AG08395 (cell line): ENCODE measurements around the gene GABBR1.

Experiments used
- DNase-seq: peaks from one replicate; pipeline ENCODE4 v3.0.0; 2012; ENCODE audit warnings: mixed read lengths, low spot score

GABBR1 gene

DNA sequence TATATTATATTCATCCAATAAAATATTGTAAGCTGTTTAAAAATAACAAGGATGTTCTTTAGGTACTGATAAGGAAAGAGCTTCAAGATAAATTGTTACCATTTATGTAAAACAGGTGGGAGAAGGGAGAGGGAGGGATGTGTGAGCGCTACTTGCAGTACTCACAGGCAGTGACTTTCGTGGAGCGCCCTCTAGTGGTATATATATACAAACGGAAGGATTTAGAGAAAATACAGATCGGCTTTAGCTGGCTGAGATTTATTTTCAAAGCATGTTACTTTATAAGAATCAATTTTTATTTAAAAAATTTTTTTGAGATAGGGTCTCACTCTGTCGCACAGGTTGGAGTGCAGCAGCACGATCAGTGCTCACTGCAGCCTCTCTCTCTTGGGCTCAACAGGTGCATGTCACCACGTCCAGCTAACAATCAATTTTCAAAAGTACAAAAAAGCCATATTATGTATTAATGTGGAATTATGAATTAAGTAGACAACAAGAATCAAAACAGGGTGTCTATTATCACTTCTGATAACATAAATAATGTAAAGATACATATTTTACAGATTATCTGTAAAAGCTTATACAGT, 20.6 kb upstream of the GABBR1 start:
- DNase-seq: peak; percentile 67

DNA sequence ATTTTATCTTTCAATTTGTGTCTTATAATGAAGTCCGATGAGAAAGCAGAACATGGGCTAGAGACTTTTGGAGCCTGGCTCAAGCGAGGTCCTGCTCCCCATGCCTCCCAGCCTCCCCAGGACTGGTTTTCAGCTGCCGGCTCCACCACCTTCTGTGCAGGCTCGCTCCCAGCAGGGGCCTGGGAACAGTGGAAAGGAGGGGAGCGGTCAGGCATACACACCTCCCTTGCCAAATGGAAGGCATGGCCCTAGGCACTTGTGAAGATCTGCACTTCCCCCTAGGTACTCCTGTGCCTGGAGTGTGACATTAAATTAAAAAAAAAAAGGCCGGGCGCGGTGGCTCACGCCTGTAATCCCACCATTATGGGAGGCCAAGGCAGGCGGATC, 19.2 kb upstream of the GABBR1 start:
- DNase-seq: no peak

DNA sequence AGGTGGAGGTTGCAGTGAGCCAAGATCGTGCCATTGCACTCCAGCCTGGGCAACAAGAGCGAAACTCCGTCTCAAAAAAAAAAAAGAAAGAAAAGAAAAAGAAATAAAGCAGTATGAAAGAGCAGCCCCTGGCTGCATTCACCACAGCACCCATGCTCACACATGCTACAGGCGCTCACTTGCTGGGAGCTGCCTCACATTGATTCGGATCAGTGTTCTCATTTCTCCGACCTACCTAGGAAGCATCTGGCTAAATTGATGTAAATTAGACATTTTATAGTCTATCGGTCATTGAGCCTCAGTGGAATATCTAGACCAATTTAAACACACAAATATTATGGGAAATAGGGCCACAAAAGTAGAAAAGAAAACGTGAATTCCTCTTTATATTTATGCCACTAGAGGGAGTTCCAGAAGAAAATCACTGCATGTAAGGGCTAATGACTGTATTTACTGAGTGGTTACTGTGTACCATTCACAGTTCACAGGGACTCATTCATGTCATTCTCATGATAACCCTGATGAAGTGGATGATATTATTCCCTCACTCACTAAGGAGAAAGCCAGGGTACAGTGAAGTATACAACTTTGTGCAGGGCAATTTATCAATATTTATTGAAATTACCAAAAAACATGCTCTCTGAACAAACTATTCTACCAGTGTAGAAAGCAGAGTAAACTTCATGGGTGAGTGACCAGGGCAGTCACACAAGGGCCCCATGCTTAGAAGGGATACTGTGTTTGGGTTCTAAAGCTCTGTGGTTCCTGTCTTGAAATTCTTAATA, 18.6 kb upstream of the GABBR1 start:
- DNase-seq: peak; percentile 60

DNA sequence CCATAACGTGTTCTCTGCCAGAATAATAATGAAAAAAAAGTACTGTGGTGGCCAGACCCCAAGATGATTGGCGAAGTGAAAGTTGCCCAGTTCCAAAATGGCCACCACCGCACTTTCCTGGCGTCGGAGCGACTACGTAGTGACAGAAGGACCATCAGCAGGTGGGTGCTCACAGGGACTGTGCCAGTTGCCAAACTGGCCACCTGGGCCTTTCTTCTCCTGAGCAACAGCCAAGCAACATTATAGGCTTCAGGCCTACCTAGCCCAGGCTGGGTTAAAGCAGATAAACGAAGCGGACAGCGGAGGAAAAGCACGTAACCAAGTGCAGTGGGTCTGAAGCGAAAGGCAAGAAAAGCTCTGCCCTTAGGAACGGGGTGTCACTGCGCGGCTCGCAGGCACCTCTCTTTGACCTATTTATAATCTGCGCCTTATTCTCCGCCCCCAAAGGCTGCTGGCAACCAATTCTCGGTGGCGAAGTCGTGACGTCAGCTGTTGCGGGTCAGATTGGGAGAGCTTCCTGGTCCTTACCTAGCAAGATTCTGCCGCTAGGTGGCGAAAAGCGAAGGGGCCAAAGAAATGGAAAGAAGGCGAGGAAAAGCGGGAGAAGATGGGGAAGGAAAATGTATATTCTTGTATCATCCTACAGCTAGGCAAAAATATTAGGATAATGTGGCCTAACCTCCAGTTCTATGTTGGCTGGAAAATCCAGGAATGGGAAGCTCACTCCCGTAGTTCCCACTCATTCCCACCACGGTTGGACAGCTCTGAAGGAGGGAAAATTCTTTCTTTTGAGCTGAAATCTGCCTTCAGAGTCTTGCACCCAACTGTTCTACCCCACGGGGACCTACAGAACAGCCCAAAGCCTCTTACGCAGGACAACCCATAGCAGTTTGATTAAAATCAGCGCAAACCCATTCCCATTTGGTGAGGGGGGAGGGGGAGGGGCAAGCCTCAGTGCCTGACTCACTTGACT, 17.0 kb upstream of the GABBR1 start:
- peak; percentile 98 for DNase-seq

- DNase-seq: peak; percentile 50
Measured at GRCh38 chr6:29647927-29648642, 15.1 kb upstream of the GABBR1 start.

DNA sequence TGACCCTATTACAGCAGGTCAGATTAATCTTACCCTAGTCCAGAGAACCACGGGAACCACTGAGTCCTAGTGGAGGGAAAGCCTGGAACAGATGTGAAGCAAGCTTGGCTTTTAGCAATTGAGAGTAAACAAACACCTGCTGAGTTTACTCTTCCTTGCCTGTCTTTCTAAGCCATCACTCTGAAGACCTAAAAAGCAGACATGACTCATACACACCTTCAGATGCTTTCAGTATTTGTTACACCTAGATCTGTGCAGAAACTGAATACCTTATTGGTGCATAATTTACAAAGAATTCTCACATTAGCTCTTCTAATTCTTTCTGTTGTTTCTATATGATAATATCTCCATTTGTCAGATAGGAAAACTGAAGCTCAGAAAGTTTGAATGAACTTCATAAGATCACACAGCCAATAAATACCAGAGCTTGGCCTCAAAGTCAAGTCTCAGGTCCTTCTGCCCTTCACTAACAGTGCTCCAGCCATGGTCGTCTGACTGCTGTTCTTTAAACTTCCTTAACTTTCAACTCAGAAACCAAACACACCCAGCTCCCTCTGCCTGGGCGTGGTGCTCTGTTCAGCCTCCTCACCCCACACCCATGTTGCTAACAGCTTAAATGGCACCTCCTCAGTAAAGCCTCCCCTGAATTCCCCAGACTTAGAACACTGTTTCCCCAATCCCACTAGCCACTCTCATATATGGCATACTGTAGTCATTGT, 8.6 kb upstream of the GABBR1 start:
- no peak for DNase-seq

DNA sequence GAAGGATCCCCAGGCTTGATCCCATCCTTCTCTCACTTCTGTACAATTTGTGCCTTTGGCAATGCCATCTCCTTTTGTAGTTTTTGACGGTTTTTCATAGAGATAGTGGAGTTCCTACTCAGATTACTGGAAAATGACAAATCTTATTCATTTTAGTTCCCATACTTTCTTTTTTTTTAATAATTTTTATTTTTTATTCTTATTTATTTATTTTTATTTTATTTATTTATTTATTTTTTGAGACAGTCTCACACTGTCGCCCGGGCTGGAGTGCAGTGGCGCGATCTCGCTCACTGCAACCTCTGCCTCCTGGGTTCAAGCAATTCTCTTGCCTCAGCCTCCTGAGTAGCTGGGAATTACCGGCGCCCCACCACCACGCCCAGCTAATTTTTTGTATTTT, 4.3 kb upstream of the GABBR1 start:
- no peak for DNase-seq

DNA sequence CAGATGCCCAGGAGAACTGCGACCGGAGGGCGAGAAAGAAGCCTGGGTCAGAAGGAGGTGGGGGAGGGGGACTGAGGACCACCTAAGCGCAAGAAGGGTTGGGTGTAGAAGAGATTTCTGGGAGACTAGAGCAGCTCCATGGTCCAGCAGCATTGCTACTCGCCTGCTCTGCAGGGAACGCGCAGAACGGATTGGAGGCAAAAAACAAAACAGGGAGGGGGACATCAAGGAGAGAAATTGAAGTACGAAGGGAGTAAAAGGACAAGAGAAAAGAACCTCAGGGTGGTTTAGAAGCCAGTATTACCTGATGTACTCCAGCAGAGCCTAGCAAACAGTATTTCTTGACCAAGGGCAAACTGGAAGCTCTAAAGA, 537 bp upstream of the GABBR1 start:
- DNase-seq: peak; percentile 35

DNA sequence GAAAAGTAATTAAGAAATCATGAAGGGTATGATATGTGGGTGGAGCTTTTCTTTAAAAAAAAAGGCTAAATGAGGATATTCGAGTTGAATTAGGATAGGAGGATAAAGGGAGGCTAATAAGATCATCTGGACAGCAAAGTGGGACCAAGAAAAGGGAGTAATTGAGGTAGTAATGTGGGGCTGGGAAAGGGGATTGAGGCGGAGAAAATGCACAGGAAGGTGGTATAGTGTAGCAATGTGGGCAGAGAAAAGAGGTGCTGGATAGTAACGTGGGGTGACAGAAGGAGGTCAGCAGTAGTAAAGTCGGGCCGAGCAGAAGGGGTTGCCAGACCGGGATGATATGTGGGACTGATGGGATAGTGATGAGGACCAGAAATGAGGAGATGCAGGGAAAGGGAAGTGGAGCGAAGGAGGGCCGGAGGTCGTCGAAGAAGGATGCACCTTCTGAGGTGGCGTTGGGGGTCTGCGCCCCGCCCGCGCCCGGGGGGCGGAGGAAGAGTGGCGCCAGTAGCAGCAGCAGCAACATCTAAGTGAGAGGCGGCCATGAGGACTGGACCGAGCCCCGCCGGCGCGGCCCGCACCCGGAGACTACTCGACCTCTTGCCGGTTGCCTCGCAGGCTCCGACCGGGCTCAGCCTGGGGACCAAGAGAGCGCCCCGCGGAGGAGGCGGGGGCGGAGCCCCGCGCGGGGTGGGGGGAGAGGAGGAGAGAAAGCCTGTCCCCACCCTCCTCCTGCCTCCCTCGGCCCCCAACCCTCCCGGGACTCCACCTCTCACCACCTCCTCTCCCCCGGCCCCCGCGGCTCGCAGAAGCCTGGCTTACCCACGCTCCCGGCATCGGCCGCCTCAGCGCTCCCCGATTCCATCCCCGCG, 887 bp downstream of the GABBR1 start:
- DNase-seq: peak; percentile 64

- no peak for DNase-seq
Measured at GRCh38 chr6:29631209-29631810, 1.7 kb downstream of the GABBR1 start.

- no peak for DNase-seq
Measured at GRCh38 chr6:29630315-29630714, 2.7 kb downstream of the GABBR1 start.

- DNase-seq: no peak
Measured at GRCh38 chr6:29629571-29629970, 3.4 kb downstream of the GABBR1 start.

DNA sequence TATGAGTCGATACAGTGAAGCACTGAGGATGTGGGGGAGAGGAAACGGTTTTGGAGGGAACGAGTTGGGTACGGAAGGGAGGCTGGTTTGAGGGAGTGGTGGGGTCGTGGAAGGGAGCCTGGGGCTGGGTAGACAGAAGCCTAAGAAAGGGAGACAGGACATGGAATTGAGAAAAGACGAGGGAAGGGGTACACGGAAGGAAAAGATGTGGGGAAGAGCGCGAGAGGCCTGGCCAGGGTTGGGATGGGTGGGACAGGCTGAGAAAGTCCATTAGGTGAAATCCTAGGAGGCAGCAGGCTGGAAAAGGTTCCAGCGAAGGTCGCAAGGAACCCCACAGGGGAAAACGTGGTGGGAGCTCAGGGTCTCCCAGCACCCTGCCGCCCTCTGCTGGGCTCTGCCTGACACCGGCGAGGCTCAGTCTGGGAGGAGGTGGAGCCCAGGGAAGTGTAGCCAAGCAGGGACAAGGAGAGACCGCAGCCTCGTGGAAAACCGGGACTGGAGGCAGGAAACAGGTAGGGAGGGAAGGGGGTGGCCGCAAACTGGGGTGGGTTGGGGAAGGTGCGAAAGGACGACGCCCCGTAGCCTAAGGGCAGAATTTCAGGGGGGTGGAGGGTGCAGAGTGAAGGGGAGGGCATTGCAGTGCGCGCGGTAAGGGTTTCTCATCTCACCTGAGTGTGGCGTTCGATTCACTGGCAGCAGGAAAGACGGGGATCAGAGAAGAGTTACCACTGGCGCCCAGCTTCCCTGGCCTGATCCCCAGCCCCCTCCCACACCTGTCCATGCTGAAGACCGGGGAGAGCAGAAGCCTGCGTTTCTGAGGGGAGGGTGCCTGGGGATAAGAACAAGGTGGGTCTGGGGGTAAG, 4.3 kb downstream of the GABBR1 start:
- peak; percentile 80 for DNase-seq

DNA sequence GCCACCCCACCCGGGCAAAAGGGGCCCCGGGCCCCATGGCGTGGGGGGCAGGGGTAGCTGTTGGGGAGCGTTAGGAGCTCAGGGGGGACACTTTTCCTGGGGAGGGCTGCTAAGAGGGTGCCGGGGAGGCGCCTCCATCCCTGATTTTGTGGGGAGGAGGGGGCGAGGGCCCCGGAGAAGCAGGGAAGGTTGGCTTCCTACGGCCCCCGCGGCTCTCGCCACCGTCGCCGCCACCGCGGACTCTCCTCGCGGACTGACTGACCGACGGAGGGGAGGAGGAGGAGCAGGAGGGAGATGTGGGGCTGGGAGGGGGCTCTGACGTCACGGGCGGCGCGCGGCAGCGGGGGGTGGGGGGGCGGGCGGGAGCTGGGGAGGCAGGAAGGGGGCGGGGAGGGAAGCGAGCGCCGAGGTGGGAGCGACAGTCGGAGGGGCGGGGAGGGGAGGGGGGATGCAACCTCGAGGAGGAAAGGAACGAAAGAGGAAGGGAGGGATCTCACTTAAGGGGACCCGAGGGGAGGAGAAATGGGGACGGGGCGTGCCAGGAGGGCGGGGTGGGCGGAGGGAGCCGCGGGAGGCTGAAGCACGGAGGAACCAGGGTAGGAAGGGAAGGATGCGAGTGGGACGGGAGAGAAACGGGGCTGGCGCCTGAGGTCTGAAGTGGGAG, 5.1 kb downstream of the GABBR1 start:
- peak; percentile 86 for DNase-seq

- no peak for DNase-seq
Measured at GRCh38 chr6:29626948-29627754, 5.8 kb downstream of the GABBR1 start.

DNA sequence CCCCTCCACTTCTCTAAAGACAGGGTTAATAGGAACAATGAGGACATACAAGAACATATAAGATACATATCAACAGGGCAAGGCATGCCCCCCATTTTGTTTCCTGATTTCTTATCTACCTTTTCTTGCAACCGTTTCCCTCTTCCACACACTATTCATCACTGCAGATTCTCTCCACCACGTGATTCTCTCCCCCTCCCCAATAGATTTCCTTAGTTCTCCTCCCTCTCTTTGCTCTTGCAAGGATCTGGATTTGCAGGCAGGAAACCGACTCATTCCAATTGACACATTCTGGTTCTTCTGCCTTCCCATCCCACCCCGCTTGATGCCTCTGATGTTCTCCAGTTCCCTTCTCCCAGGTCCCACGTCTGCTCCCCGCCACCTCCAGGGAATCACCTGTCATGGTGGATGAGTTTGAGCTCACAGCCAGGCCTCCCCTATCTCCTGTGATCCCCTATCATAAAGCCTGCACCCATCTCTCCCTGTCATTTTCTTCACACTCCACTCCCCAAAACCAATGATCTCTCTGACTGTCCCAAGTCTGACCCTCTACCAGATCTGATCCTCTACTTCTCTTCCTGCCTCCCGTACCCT, 7.5 kb downstream of the GABBR1 start:
- DNase-seq: no peak

GRCh38 chr6:29624520-29624961, 8.4 kb downstream of the GABBR1 start:
- no peak for DNase-seq
